GM18867 (cell line): ENCODE results near the gene LRP1B.
"Not testable (repeated sequence)": the region's sequence is repeated elsewhere in the genome, so short reads cannot be mapped to it uniquely, and the experiment has no call there.

Experiments
- ATAC-seq: cut with Tn5 transposase; IDR thresholded peaks from one replicate; pipeline ENCODE4 v1.9.1; 2021; ENCODE audit warnings: mild to moderate bottlenecking, moderate library complexity; ENCODE audit not compliant: unreplicated experiment

Gene LRP1B

DNA sequence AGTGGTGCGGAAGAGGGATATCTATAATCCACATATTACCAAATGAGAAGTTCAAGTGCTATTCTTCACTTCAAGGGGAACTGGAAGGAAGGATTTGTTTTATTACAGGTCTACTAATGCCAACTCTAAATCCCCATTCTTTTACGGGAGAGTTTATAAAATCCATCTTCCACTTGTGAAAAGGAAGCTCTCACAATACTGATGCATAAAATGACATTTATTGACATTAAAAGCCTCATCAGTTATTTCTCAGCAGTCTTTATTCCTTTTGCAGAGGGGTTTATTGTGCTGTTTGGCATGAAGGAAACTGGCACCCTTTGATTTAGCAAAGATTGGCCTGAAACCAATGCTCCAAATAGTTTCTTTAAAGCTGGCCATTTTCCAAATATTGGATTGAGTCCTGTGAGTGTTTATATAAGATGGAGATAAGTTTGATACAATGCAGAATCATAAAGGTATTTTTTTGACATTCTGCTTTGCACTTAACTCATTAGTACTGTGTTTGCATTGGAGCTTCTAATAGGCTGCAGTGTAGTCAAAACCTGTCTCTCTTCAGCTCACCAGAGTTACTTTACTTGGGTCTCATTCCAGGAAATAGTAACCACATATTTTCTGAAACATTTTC lies 26.6 kb downstream of the LRP1B start:
- no peak for ATAC-seq

DNA sequence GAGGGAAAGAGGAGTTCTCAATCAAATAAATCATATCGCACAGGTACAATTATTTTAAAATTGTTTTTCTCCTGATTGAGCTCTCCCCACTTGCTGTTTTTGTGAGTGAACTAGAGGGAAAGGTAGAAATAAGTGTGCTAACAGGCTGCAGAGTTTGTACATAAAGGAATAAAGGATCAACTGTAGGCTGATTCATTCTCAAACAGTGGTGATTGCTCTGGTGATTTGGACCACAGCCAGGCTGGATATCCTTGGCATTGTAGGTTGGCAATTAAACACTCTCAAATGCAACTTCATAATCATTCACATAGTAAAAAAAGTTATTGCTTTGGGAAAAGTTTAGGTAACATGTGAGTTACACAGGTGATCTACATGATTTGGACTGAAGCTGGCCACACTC lies 29.8 kb downstream of the LRP1B start:
- ATAC-seq = no peak

DNA sequence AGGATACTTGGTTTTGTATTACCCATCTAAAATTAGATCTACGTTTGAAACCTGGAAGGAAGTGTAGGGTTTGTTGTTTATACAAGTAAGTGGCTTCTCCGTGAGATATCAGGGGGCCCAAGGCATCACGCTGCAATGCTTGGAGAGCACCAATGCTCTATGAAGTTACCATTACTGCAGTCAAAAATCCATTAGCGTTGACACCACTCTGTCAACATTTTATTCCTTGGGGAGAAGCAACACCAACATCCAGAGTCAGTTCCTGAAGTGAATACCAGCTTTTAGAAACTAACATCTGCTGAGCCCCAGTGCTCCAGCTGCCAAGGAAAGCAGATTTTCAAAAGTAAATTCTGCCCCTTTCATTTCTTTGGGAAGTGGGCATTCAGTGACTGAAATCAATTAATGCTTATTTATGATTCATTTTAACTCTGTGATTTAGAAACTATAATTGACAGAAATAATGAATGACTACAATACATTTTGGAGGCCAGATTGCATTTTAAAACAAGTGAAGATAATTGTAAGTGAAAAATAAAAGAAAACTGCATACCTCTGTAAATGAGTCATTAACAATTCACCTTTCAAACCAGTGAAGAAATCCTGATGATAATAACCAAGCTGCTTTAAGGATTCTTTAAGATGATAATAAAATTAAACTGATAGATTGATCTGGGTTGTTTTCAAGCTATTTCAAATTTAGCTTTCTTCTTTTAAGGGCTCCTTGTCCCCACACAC lies 30.5 kb downstream of the LRP1B start:
- no peak for ATAC-seq

DNA sequence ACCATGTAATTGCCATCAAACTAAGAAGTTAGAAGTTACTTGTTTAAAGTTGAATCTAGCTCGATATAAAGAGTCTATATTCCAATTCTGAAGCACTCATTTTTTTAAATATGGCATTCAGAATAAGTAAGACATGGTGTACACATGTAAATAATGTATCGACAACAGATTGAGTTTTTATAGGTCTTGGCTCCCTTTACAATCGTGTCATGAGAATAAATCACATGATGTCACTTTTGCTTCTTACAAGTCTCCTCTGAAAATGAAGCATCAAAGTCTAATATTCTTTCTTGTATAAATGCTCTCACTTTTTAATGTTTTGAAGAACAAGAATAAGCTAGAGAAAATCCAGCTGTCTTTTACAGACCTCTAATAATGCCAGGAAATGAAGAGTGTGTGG lies 33.1 kb downstream of the LRP1B start:
- ATAC-seq = no peak

DNA sequence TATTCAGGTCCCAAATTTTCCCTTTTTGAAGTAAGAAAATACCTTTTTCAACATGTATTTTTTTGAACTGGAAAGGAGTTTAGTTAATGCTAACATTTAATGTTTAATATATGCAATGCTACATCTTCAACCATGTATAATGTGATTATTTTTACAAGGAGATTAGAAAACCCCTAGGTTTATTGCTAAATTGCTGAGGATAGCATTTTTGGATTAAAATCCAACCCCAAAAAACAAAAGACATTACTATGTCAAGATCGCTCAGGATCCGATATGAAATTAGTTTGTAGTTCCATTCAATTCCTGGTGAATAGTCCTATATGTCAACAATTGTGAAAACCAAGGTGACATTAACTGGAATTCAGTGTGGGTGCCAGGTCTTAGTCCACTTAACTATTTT lies 35.2 kb downstream of the LRP1B start:
- no peak for ATAC-seq

DNA sequence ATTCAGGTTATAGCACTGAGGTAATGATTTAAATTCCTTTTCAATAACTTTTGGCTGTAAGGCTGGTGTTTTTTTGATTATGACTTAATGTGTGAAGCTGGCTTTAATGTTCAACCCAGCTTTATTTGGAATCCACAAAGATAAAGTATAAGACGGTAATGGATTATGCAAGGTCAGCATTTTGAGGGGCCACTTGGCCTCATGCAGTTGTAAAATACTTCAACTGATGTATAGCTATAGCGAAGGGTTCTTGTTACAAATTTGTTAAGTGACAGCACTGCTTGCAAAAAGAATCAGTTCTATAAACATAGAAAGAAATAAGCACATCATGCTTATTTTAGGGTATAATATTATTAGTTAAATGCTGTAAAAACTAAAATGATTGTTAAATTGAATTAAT lies 36.6 kb downstream of the LRP1B start:
- ATAC-seq = no peak

DNA sequence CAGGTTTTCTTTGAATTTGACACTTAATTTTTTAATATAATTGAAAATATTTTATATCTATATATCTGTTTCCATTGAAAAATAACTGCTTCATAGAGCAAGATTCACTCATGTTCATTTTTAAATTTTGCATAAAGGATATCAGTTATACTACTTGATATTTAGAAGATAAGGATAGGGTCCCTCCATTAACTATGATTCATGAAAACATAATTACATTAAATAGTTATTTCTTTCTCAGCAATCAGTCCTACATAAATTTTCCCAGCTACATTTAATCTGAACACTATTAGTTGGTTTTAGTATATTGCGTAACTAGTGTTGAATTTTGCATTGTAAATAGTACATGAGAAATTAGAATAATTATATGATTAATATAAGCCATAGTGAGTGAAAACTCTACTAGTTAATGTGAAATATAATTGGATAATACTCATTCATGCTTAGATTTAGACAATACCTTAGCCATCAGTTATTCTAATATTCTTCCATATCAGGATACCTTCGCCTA lies 42.7 kb downstream of the LRP1B start:
- ATAC-seq = no peak

DNA sequence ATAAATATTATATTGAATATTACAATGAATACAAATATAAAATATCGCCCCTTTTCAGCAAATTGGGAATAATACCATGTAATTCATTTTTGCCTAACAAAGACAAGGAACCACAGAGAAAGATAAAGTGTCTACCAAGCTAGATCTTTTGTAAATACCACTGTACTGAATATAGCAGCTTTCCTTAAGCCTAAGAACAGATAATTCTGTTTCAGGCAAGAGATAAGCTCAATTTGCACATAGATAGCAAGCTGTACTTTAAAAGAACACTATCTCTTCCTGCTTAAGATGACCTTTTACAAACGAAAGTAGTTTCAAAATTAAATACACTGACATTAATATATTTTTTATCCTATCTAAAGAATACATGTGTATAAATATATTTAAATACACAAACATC lies 43.2 kb downstream of the LRP1B start:
- not testable (repeated sequence) for ATAC-seq

DNA sequence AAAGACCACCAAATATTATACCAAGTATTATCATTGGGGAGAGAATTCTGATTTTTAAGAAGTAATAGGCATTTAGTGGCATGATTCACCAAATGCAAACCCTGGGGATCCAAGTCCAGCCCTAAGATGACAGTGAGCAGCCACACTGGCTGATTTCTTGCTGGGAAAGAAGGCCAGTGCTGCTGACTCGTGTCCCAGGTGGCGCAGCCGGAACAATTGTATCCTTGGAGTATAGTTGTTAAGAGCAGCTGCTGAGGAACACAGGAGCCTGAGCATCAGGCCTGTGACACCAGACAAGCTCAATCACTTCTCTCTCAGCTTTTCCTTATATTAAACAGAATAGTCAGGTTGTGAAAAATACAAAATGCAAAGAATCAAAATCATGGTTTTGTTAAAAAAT lies 48.4 kb downstream of the LRP1B start:
- ATAC-seq = no peak

DNA sequence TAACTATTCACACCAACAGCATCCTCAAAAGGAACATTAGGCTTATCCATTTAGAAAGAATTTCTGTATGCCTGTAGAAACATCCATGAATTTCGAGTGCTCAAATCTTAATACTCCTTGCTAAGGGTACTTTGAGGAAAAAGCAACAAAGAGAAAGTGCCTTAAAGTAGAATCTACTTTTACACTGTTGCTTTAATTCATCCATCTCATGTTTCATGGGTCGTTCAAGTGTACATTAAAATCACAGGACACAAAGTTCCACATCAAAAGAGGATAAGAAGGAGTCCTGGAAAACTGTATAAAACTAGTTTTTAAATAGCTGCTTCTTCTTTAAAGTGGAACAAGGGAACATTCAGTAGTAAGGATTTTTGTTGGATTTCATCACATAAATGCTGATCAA lies 54.5 kb downstream of the LRP1B start:
- ATAC-seq = no peak

DNA sequence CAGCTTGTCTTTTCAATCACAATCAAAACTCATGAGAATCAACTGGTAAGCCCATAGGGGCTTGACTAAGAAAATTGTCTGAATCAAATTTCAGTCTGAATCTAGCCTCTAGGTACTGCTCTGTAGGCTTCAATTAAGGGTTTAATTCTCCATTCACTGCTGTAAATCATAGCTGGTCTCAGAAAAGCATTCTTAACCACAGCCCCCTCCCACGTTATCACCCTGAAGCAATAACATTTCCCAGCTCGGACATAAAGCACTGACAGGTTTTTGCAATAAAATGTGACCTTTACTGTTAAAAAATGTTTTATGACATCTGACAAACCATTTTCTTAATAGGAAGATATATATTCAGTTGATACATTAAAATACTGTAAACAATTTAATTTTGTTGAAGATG lies 55.0 kb downstream of the LRP1B start:
- no peak for ATAC-seq

DNA sequence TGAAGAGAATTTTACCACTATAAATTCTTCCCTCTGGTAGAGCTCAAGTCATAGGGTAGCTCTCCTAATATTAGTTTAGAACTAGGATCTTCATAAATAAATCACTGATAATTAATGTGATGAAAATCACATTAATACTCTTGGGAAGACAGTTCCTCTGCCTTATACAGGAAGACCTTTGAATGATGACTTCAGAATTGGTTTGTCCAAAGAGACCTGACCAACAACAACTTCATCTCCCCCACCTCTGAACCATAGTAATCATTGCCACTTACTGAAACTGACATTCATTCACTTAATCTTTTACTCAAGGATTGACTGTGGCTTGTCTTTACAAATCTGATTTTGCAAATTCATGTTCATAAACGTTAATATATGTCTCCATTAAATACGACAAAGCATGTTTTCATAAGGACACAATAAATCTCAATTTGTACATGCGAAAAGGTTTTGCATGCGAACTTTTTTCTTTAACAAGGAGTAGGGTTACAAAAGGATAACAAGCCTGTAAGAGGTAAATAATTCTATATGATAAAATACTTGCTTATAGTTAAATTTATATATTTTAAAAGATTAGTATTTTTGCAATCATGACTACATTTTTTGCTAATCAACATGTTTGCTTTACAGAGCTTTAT lies 61.4 kb downstream of the LRP1B start:
- no peak for ATAC-seq

DNA sequence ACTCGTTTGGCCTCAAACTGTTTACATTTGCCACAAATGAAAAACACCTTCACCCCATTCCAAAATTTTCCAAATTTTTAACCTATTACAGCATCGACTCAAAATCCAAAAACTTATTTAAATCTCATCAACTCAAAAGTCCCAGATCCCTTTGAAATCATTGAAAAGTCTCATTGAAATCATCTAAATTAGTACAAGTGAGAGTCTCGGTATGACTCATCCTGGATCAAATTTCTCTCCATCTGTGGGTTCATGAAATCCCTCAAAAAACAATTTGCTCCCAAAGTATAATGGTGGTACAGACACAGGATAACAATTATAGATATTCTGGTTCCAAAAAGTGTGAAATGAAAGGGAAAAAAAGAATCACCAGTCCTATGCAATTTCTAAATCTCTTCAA lies 65.1 kb downstream of the LRP1B start:
- no peak for ATAC-seq

DNA sequence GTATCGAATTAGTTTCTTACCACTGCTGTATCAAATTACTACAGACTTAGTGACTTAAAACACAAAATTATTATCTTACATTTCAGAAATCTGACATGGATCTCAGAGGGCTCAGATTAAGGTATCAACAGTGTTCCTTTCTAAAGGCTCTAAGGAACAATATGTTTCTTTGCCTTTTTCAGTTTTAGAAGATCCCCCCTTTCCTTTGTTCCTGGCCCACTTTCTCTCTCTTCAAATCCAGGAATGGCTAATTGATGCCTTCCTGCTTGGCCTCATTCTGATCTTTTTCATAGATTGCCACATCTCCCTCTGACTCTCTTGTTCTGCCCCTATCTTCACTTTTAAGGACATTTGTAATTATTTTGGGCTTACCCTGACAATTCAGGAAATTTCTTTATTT lies 65.7 kb downstream of the LRP1B start:
- no peak for ATAC-seq

DNA sequence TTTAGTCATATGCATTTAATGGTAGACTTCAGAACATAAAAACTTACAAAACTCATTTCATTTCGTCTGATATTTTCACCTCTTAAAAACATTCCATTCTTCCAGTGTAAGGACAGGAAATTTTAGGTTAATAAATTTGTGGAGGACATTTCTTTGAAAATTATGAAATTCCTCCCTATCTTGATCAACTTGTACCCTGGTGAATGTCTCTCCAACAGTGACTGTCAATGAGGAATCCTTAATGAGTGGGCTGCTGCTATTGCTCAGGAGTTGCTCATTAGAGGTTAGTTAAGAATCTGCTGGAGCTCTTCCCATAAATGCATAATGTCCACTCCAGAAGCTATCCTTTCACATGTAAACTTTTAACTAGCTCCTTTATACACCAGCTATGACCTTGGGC lies 69.1 kb downstream of the LRP1B start:
- ATAC-seq = no peak

DNA sequence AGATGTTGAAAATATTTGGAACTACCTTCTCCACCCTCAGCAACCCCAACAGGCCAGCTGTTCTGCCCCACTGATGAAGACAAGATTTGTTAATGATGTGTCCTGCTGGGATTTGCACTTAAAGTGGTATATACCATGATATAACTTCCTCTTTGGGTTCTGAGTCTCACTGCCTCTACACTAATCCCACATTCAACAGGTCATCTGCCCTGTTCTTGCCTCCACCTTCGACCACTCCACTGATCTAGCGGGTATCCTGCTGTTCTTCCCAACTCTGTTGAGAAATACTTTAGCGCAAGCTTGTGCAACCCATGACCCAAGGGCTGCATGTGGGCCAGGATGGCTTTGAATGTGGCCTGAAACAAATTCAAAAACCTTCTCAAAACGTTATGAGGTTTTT lies 72.7 kb downstream of the LRP1B start:
- ATAC-seq = no peak

DNA sequence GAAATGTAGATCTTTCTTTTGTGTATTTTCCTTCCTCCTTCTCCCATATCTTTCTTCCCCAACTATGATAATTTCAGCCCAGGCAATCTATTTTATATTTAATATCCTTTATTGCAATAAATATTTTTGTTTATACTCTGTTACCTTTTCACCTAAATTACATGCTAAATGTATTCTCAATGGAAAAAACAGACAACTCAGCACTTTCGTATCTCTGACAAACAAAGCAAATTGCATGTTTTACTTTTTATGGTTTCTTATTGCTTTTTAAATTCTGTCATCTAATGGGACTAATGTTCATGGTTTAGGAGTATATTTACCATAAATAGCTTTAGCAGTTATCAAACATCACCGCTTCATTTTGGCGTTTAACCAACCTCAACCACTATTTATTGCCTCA lies 74.0 kb downstream of the LRP1B start:
- no peak for ATAC-seq

DNA sequence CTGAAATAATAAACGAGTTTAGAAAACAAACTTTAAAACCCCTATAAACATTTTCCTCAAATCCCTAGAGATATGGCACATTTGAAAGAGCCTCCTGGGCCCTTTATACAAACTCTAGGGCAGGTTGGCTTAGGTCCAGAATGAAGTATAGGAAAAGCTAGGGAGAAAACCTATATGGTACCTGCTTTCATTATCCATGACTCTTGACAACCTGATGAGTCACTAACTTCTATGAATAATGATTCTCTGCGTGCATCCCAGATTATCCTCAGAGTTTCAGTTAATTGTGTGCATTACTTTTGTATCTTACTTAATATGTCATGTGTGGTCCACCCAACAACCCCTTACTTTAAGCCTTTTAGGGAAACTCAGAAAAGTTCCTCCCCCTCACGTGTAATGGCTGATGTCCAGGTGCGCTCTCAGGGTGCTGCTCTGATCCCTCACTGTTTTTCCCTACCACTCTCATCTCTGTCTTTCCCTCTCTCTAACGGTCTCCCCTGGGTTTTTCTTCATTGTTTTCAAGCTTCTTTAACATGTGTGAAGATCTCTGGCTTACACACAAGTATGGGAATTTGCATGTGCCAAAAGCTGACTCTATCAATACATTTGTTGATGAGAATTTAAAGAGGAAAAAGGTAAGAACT lies 78.5 kb downstream of the LRP1B start:
- no peak for ATAC-seq

DNA sequence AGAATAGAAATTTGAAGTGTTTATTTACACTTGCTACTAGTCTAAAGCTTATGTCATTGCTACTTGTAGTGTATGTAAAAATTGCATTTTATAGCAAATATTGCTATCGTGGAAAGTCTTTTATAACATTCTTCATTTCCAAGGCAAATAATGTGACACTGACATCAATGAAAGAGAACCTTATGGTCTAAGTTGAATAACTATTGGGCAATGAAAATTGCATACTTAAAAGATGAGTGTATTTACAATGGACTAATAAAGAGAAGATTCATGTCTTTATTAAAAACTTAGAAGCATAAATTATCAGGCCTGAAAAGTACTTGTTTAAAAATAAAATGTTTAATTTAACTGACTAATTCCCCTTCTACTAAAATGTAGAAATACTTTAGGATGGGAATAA lies 82.2 kb downstream of the LRP1B start:
- ATAC-seq = no peak

DNA sequence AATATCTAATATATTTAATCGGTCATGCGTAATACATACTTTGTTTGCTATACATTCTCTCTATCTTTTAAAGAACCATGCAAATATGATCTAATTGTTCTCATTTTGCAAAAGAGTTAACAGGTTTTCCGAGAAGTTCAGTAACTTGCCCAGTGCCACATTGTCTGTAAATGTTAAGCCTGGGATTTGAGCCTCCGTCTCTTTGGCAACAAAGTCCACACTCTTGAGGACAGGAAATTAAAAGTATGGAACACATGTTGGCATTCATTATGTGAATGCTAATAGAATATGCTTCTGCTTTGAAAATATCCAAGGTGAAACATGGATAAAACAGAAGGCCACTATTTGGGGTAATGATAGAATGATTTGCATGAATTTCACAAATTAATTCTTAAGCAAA lies 85.2 kb downstream of the LRP1B start:
- ATAC-seq = no peak

DNA sequence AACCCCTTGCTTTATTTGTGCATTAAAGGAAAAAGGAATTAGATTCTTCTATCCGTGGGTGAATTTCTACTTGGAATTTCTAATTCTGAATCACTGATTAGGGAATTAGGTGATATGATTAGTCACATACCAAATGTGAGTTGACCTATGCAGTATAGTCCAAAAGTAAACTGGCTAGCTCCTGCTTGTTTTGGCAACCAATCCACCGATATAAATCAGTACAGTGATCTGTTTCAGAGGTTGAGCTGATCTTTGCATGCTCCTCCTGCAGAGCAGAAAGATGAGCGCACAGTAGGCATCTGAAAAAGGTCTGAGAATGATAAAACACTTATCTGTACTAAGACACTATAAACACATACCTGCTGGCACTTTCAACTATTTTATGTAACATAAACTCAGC lies 86.6 kb downstream of the LRP1B start:
- ATAC-seq = no peak
